Smooth muscle cell (in vitro differentiated cells): ENCODE measurements around the gene PCDHGA8. TPM values are rescaled to one million over a fixed set of nuclear protein-coding genes. Genes with fewer than 3 reads are reported as not detected.

Experiments used
- DNase-seq: peaks from one replicate; lab custom pipeline; 2025; ENCODE audit not compliant: unreplicated experiment; lab: John Stamatoyannopoulos, UW
- H2AFZ ChIP-seq: fragments of 200-600 bp; sonication (generic); 2 replicates; pipeline ENCODE4 v1.6.0; 2016; ENCODE audit warnings: antibody characterized with exemption, low read depth, mild to moderate bottlenecking
- H3F3A ChIP-seq: fragments of 200-600 bp; sonication (generic); 2 replicates; pipeline ENCODE4 v1.6.0; 2017; ENCODE audit warnings: antibody characterized with exemption, low read depth
- H3K27ac ChIP-seq: fragments of 200-600 bp; sonication (generic); 2 replicates; pipeline ENCODE4 v1.5.1; 2016; ENCODE audit warnings: low read depth, mild to moderate bottlenecking
- H3K27me3 ChIP-seq: fragments of 200-600 bp; sonication (generic); 2 replicates; pipeline ENCODE4 v1.6.1; 2016; ENCODE audit warnings: low read depth, mild to moderate bottlenecking
- H3K36me3 ChIP-seq: fragments of 200-600 bp; sonication (generic); 2 replicates; pipeline ENCODE4 v1.5.1; 2016; ENCODE audit warnings: low read depth
- H3K4me1 ChIP-seq: fragments of 200-600 bp; sonication (generic); 2 replicates; pipeline ENCODE4 v1.5.1; 2016; ENCODE audit warnings: low read depth
- H3K4me2 ChIP-seq: fragments of 200-600 bp; sonication (generic); 2 replicates; pipeline ENCODE4 v1.6.0; 2016; ENCODE audit warnings: mild to moderate bottlenecking
- H3K4me3 ChIP-seq: fragments of 200-600 bp; sonication (generic); 2 replicates; pipeline ENCODE4 v1.5.1; 2016; ENCODE audit warnings: mild to moderate bottlenecking
- H3K79me2 ChIP-seq: fragments of 200-600 bp; sonication (generic); 2 replicates; pipeline ENCODE4 v1.6.0; 2016; ENCODE audit warnings: low read depth, mild to moderate bottlenecking
- H3K9ac ChIP-seq: fragments of 200-600 bp; sonication (generic); 2 replicates; pipeline ENCODE4 v1.6.0; 2016; ENCODE audit warnings: low read depth
- H3K9me3 ChIP-seq: fragments of 200-600 bp; sonication (generic); replicated peaks from 2 replicates; pipeline ENCODE4 v1.5.1; 2016; ENCODE audit warnings: low read depth
- H4K20me1 ChIP-seq: fragments of 200-600 bp; sonication (generic); 2 replicates; pipeline ENCODE4 v1.6.0; 2016; ENCODE audit warnings: low read depth
- WGBS: methylation state at CpG from one replicate; pipeline ENCODE4 v1.1.7; 2016; ENCODE audit warnings: low lambda C conversion rate; 5-methylcytosine and 5-hydroxymethylcytosine counted together
- polyA plus RNA-seq: library from polyadenylated mRNA; unstranded; fragments of >200 nt; fragmentation: Nextera tagmentation; extraction: Ambion mirVana; gene quantifications from 2 replicates; pipeline ENCODE4 v1.2.1, GENCODE V29; 2016
- total RNA-seq: library from RNA; depleted of rRNA; stranded (reverse); fragments of >200 nt; gene quantifications from 2 replicates; pipeline ENCODE4 v1.2.3, GENCODE V29; 2014
- TF ChIP-seq, protein P1 (sequence below): fragments of 200-600 bp; sonication (generic); IDR thresholded peaks from 2 replicates; pipeline ENCODE4 v1.5.1; 2017; ENCODE audit warnings: borderline replicate concordance, mild to moderate bottlenecking, antibody characterized with exemption; ENCODE audit not compliant: insufficient read depth, poor library complexity, severe bottlenecking

Gene PCDHGA8
- total and polyA plus RNA-seq, 2 experiments from 2014 or later: 0.25 to 3.2 TPM

DNA sequence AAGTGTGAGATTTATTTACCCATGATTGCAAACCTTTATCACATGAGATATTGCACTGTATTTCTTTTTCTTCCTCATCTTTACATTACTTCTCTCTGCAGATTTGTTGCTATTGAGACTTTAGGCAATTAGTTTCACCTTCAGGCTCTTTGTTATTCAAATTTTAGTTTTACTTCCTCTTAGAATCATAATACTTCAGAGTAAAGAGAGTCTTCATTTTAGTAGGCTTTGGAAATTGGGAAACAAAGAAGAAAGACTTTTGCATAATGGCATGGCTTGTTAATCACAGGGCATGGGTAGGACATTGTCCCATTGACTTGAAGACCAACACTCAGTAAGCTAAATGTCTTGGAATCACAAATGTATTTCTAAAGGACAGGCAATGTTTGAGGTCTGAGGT, 29.7 kb upstream of the PCDHGA8 start:
- H3K4me2 ChIP-seq: no peak overlapping the region
- TF ChIP-seq, protein P1, sequence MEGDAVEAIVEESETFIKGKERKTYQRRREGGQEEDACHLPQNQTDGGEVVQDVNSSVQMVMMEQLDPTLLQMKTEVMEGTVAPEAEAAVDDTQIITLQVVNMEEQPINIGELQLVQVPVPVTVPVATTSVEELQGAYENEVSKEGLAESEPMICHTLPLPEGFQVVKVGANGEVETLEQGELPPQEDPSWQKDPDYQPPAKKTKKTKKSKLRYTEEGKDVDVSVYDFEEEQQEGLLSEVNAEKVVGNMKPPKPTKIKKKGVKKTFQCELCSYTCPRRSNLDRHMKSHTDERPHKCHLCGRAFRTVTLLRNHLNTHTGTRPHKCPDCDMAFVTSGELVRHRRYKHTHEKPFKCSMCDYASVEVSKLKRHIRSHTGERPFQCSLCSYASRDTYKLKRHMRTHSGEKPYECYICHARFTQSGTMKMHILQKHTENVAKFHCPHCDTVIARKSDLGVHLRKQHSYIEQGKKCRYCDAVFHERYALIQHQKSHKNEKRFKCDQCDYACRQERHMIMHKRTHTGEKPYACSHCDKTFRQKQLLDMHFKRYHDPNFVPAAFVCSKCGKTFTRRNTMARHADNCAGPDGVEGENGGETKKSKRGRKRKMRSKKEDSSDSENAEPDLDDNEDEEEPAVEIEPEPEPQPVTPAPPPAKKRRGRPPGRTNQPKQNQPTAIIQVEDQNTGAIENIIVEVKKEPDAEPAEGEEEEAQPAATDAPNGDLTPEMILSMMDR: no peak

DNA sequence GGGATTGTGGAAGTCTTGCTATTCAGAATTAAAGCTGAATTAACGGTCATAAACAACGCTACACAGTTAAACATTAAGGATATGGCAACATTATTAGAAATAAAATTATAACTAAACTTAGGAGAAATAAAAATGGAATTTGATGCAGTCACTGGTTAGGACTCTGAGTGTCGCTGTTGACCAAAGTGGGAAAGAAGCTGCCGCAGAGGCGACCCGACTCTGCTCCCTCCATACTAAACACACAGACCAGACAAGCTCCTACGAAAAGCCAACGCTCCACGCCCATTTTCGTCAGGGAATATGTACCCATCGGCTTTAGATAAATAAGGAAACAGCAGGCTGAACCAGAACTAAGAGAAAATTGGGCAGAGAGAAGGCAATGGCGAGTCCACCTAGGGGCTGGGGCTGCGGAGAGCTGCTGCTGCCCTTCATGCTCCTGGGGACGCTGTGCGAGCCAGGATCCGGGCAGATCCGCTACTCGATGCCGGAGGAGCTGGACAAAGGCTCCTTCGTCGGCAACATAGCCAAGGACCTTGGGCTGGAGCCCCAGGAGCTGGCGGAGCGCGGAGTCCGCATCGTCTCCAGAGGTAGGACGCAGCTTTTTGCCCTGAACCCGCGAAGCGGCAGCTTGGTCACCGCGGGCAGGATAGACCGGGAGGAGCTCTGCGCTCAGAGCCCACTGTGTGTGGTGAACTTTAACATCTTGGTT, 28.3 kb upstream of the PCDHGA8 start, which contains the start of gene PCDHGA5:
PCDHGA5 (plus strand) TSS at position 211 of the 709 bp plus-strand sequence; CDS start at position 380, 169 bp downstream.
- Histone ChIP-seq H3K27me3 (no peaks in the 10 kb centered on the region), H2AFZ (no peak within 1 kb of the TSS), H3K79me2 (no peaks in the 10 kb centered on the region), H3K4me2 (no peak within 1 kb of the TSS), H3F3A (no peaks in the 10 kb centered on the region), H3K9ac (no peak within 1 kb of the TSS), H3K9me3 (peaks cover 11% of the 10 kb centered on the region), H3K36me3 (no peaks in the 10 kb centered on the region), H3K4me1 (no peaks in the 10 kb centered on the region), H3K27ac (no peak within 1 kb of the TSS), H4K20me1 (no peaks in the 10 kb centered on the region), H3K4me3 (no peak within 1 kb of the TSS)
- TF ChIP-seq, protein P1: no peak
- DNase-seq: no peak
- 93% methylated on average over 34 of the region's 34 CpGs for WGBS

More for the DNA sequence above, 29.7 kb upstream of the PCDHGA8 start:
- Histone ChIP-seq H3K4me3 (no peak overlapping the region), H3K27ac (no peak overlapping the region), H2AFZ (no peak overlapping the region), H4K20me1 (no peaks in the 10 kb centered on the region), H3K79me2 (no peaks in the 10 kb centered on the region), H3K9ac (no peak overlapping the region), H3K27me3 (no peaks in the 10 kb centered on the region), H3K9me3 (peaks cover 11% of the 10 kb centered on the region), H3K4me1 (no peaks in the 10 kb centered on the region), H3F3A (no peaks in the 10 kb centered on the region), H3K36me3 (no peaks in the 10 kb centered on the region)
- no peak for DNase-seq

DNA sequence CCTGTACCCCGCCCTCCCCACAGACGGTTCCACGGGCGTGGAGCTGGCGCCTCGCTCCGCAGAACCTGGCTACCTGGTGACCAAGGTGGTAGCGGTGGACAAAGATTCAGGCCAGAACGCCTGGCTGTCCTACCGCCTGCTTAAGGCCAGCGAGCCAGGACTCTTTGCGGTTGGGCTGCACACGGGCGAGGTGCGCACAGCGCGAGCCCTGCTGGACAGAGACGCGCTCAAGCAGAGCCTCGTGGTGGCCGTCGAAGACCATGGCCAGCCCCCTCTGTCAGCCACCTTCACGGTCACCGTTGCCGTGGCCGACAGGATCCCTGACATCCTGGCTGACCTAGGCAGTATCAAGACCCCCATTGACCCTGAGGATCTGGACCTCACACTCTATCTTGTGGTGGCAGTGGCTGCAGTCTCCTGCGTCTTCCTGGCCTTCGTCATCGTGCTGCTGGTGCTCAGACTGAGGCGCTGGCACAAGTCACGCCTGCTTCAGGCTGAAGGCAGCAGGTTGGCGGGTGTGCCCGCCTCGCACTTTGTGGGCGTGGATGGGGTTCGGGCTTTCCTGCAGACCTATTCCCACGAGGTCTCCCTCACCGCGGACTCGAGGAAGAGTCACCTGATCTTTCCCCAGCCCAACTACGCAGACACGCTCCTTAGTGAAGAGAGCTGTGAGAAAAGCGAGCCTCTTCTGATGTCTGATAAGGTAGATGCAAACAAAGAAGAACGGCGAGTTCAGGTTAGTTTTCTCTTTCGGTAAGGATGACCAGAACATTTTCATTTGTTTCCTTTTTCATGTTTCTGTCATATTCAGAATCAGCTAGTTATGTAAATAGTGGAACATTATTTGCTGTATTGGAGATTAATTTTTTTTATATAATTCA, 26.2 kb upstream of the PCDHGA8 start:
- TF ChIP-seq, protein P1: no peak
- no peak overlapping the region for H3K9ac ChIP-seq
- no peaks in the 10 kb centered on the region for H3K27me3 ChIP-seq
- no peaks in the 10 kb centered on the region for H4K20me1 ChIP-seq
- H3K4me2 ChIP-seq: no peak overlapping the region
- H3K4me1 ChIP-seq: no peaks in the 10 kb centered on the region
- no peaks in the 10 kb centered on the region for H3K79me2 ChIP-seq
- H3K36me3 ChIP-seq: no peaks in the 10 kb centered on the region
- H3K27ac ChIP-seq: no peak overlapping the region
- H3K9me3 ChIP-seq: peaks cover 11% of the 10 kb centered on the region
- no peak overlapping the region for H2AFZ ChIP-seq
- DNase-seq: no peak
- H3F3A ChIP-seq: no peaks in the 10 kb centered on the region
- no peak overlapping the region for H3K4me3 ChIP-seq
- 96% methylated on average over 46 of the region's 46 CpGs for WGBS
